Liver (tissue), 9 donors: ENCODE measurements around the gene SLC22A31. TPM values are rescaled to one million over a fixed set of nuclear protein-coding genes. Genes with fewer than 3 reads are reported as not detected.

Source experiments
- DNase-seq: peaks from one replicate; pipeline ENCODE4 v3.0.0-alpha.2; 2017; ENCODE audit warnings: low spot score
- H3K27ac ChIP-seq, 2 donors: one replicate each; pipeline ENCODE4 v1.7.0; 2013; ENCODE audit warnings: inconsistent platforms in 2 of 2, low read length in 2 of 2, control low read depth in 1 of 2, low read depth in 1 of 2, mild to moderate bottlenecking in 1 of 2
- H3K27me3 ChIP-seq, 4 donors: one replicate each; pipeline versions ENCODE4 v1.6.1 to v1.7.0; 2013; ENCODE audit warnings: low read length in 3 of 4, inconsistent platforms in 1 of 4, mild to moderate bottlenecking in 1 of 4, moderate library complexity in 1 of 4; ENCODE audit not compliant: control insufficient read depth in 4 of 4, insufficient read depth in 4 of 4
- H3K36me3 ChIP-seq, 4 donors: one replicate each; pipeline versions ENCODE4 v1.6.1 to v1.7.0; 2013; ENCODE audit warnings: low read length in 3 of 4, mild to moderate bottlenecking in 3 of 4, low read depth in 1 of 4, moderate library complexity in 1 of 4; ENCODE audit not compliant: control insufficient read depth in 4 of 4, insufficient read depth in 3 of 4
- H3K4me1 ChIP-seq, 4 donors: one replicate each; pipeline versions ENCODE4 v1.6.1 to v1.7.0; 2013; ENCODE audit warnings: low read length in 3 of 4, mild to moderate bottlenecking in 3 of 4, moderate library complexity in 1 of 4; ENCODE audit not compliant: control insufficient read depth in 4 of 4, insufficient read depth in 4 of 4
- H3K4me3 ChIP-seq, 3 donors: one replicate each; pipeline versions ENCODE4 v1.6.1 to v1.7.0; 2013; ENCODE audit warnings: low read length in 3 of 3, control low read depth in 1 of 3, low read depth in 1 of 3, mild to moderate bottlenecking in 1 of 3
- H3K9ac ChIP-seq, 2 donors: one replicate each; pipeline ENCODE4 v1.7.0; 2013; ENCODE audit warnings: low read length in 2 of 2, mild to moderate bottlenecking in 2 of 2, moderate library complexity in 2 of 2, control low read depth in 1 of 2, low read depth in 1 of 2
- H3K9me3 ChIP-seq, 4 donors: one replicate each; pipeline versions ENCODE4 v1.6.1 to v1.7.0; 2013; ENCODE audit warnings: low read length in 3 of 4; ENCODE audit not compliant: control insufficient read depth in 4 of 4
- CTCF ChIP-seq: fragments of 150-350 bp; IDR thresholded peaks from 2 replicates; pipeline ENCODE4 v1.5.1; 2017; ENCODE audit warnings: improper control_type of control experiment, low read depth, low read length; ENCODE audit not compliant: missing input control
- EGR1 ChIP-seq, 2 donors: IDR thresholded peaks; 2 replicates each; pipeline ENCODE4 v1.6.1; 2016 to 2018; ENCODE audit warnings: antibody characterized with exemption in 2 of 2, low read depth in 2 of 2
- FOXA1 ChIP-seq: IDR thresholded peaks from 2 replicates; pipeline ENCODE4 v1.6.1; 2016; ENCODE audit warnings: antibody characterized with exemption
- HNF4A ChIP-seq, 2 donors: conservative IDR thresholded peaks; 2 replicates each; pipeline ENCODE4 v1.6.1; 2016; ENCODE audit warnings: antibody characterized with exemption in 2 of 2, mild to moderate bottlenecking in 2 of 2
- MAX ChIP-seq: IDR thresholded peaks from 2 replicates; pipeline ENCODE4 v1.6.1; 2016; ENCODE audit warnings: antibody characterized with exemption
- NR2F2 ChIP-seq: IDR thresholded peaks from 2 replicates; pipeline ENCODE4 v1.6.1; 2016; ENCODE audit warnings: antibody characterized with exemption
- REST ChIP-seq: IDR thresholded peaks from 2 replicates; pipeline ENCODE4 v1.6.1; 2016; ENCODE audit warnings: antibody characterized with exemption, mild to moderate bottlenecking
- RXRA ChIP-seq, 2 donors: IDR thresholded peaks; 2 replicates each; pipeline ENCODE4 v1.6.1; 2017 to 2018; ENCODE audit warnings: antibody characterized with exemption in 2 of 2, mild to moderate bottlenecking in 1 of 2
- SP1 ChIP-seq: IDR thresholded peaks from 2 replicates; pipeline ENCODE4 v1.6.1; 2018; ENCODE audit warnings: antibody characterized with exemption, mild to moderate bottlenecking
- TAF1 ChIP-seq: conservative IDR thresholded peaks from 2 replicates; pipeline ENCODE4 v1.6.1; 2016; ENCODE audit warnings: antibody characterized with exemption, mild to moderate bottlenecking
- YY1 ChIP-seq: IDR thresholded peaks from 2 replicates; pipeline ENCODE4 v1.6.1; 2016; ENCODE audit warnings: antibody characterized with exemption, mild to moderate bottlenecking
- ZBTB33 ChIP-seq: IDR thresholded peaks from 2 replicates; pipeline ENCODE4 v1.6.1; 2016; ENCODE audit warnings: antibody characterized with exemption
- WGBS: extraction: QIAGEN DNeasy Blood & Tissue Kit; methylation state at CpG from one replicate; pipeline ENCODE4 v1.1.7; 2013; 5-methylcytosine and 5-hydroxymethylcytosine counted together
- polyA plus RNA-seq, 2 donors: library from polyadenylated mRNA; stranded (reverse) in 1 of 2; unstranded in 1 of 2; fragments of 200-250 nt in 1 of 2; fragments of >200 nt in 1 of 2; fragmentation: Nextera tagmentation in 1 of 2; extraction: Ambion mirVana in 1 of 2; gene quantifications; one replicate each; pipeline versions ENCODE4 v1.2.1 to v1.2.3, GENCODE V29; 2013 to 2015
- total RNA-seq, 2 donors: library from RNA; depleted of rRNA; stranded (reverse); fragments of >200 nt; gene quantifications; one replicate each; pipeline ENCODE4 v1.2.3, GENCODE V29; 2014
- donor health status: healthy.
- donor health status: healthy.
- donor health status: healthy.
- donor health status: healthy.
- donor health status: healthy.

Gene SLC22A31
- total and polyA plus RNA-seq, 4 donors = 0.15 to 0.50 (median 0.48) TPM; not detected in 1

GRCh38 chr16:89172171-89172527 lies 28.2 kb downstream of the SLC22A31 start (continued):
- TF ChIP-seq REST (no peak), SP1 (no peak)

GRCh38 chr16:89171216-89172170 lies 28.8 kb downstream of the SLC22A31 start, which contains the start of gene CDH15:
CDH15 (plus strand) TSS chr16:89171748; CDS start chr16:89171832, 84 bp downstream.
- WGBS = 10% methylated on average over 74 of the region's 74 CpGs
- Histone ChIP-seq H3K4me1 (peaks cover 3 to 14% (median 7%) of the 10 kb centered on the region in 4 donors), H3K9ac (no peak within 1 kb of the TSS)

GRCh38 chr16:89170346-89171215 lies 29.8 kb downstream of the SLC22A31 start:
- WGBS = 15% methylated on average over 34 of the region's 34 CpGs
- H3K36me3 ChIP-seq = no peaks in the 10 kb centered on the region
- no peak overlapping the region for H3K27ac ChIP-seq
- TF ChIP-seq CTCF = no peak
- no peak for TF ChIP-seq HNF4A (conservative IDR thresholded peaks at IDR 0.05)
- no peak for TF ChIP-seq FOXA1
- TF ChIP-seq MAX = no peak
- TF ChIP-seq RXRA (IDR thresholded peaks at IDR 0.05) = no peak
- TF ChIP-seq TAF1 = no peak
- TF ChIP-seq EGR1 (IDR thresholded peaks at IDR 0.05; ENCODE audit: low read depth in 2 of 2) = no peak
- TF ChIP-seq NR2F2 = no peak
- TF ChIP-seq ZBTB33 = no peak
- no peak overlapping the region for H3K9ac ChIP-seq
- H3K27me3 ChIP-seq = peaks cover 0 to 3% (median 0%) of the 10 kb centered on the region in 4 donors
- H3K9me3 ChIP-seq = no peaks in the 10 kb centered on the region
- peaks cover 3 to 14% (median 7%) of the 10 kb centered on the region in 4 donors for H3K4me1 ChIP-seq
- no peak for DNase-seq
- peak overlapping the region in 1 of 3 donors; percentile 9 for H3K4me3 ChIP-seq

More at GRCh38 chr16:89171216-89172170, 28.8 kb downstream of the SLC22A31 start, which contains the start of gene CDH15:
- no peaks in the 10 kb centered on the region for H3K9me3 ChIP-seq
- DNase-seq = peak; percentile 93
- TF ChIP-seq SP1 (peak; percentile 19), YY1 (no peak)
- H3K27me3 ChIP-seq = peaks cover 0 to 3% (median 0%) of the 10 kb centered on the region in 4 donors
- H3K4me3 ChIP-seq = peak within 1 kb of the TSS in 1 of 3 donors; percentile 9
- no peak within 1 kb of the TSS for H3K27ac ChIP-seq
- no peaks in the 10 kb centered on the region for H3K36me3 ChIP-seq
